Gastroesophageal sphincter (tissue), 4 donors: Measurements from ENCODE around the gene FOXL3. TPM values are rescaled to one million over a fixed set of nuclear protein-coding genes. Genes with fewer than 3 reads are reported as not detected.

Experiments used
- ATAC-seq: fragments of 150-250 bp; one replicate; pipeline ENCODE4 v1.9.1; 2016; ENCODE audit warnings: mild to moderate bottlenecking, moderate library complexity
- H3K27ac ChIP-seq, 4 donors: fragments of 200-600 bp; sonication (generic) in 3 of 4; 1 replicate in 3 of 4; 2 replicates in 1 of 4; pipeline ENCODE4 v1.5.1; 2016 to 2019
- H3K27me3 ChIP-seq: fragments of 200-600 bp; sonication (generic); one replicate; pipeline ENCODE4 v1.5.1; 2019
- H3K36me3 ChIP-seq, 2 donors: fragments of 200-600 bp; sonication (generic); one replicate each; pipeline ENCODE4 v1.5.1; 2019; ENCODE audit warnings: control low read depth in 1 of 2
- H3K4me1 ChIP-seq, 3 donors: fragments of 200-600 bp; sonication (generic); 1 replicate in 2 of 3; 2 replicates in 1 of 3; pipeline ENCODE4 v1.5.1; 2016 to 2019; ENCODE audit warnings: control low read depth in 2 of 3
- H3K4me3 ChIP-seq, 2 donors: fragments of 200-600 bp; sonication (generic); one replicate each; pipeline ENCODE4 v1.5.1; 2019; ENCODE audit warnings: mild to moderate bottlenecking in 1 of 2, moderate library complexity in 1 of 2
- H3K9me3 ChIP-seq, 3 donors: fragments of 200-600 bp; sonication (generic); one replicate each; pipeline ENCODE4 v1.5.1; 2017 to 2019; ENCODE audit warnings: control low read depth in 2 of 3
- EP300 ChIP-seq: sonication (generic); formaldehyde crosslinking; IDR thresholded peaks from one replicate; pipeline ENCODE4 v1.6.1; 2017; ENCODE audit warnings: antibody characterized with exemption, mild to moderate bottlenecking
- POLR2A ChIP-seq, 2 donors: fragments of 450-650 bp; IDR thresholded peaks; one replicate each; pipeline ENCODE4 v1.6.1; 2017; ENCODE audit warnings: antibody characterized with exemption in 2 of 2, mild to moderate bottlenecking in 2 of 2, moderate library complexity in 1 of 2
- POLR2AphosphoS5 ChIP-seq: sonication (generic); formaldehyde crosslinking; IDR thresholded peaks from one replicate; pipeline ENCODE4 v1.6.1; 2017; ENCODE audit warnings: antibody characterized with exemption
- WGBS, 2 donors: methylation state at CpG; one replicate each; pipeline ENCODE4 v1.1.5; 2018; ENCODE audit warnings: low coverage in 1 of 2; 5-methylcytosine and 5-hydroxymethylcytosine counted together
- total RNA-seq, 4 donors: library from RNA; depleted of rRNA; stranded (reverse); fragments of >200 nt; gene quantifications; one replicate each; pipeline ENCODE4 v1.1.0, GENCODE V29; 2016
- TF ChIP-seq, protein P1 (sequence below), 4 experiments: fragments of 200-600 bp in 2 of 4; fragments of 450-650 bp in 2 of 4; sonication (generic) in 1 of 4; IDR thresholded peaks; one replicate each; pipeline ENCODE4 v1.5.1; 2017 to 2019; ENCODE audit warnings: antibody characterized with exemption in 4 of 4, mild to moderate bottlenecking in 2 of 4, moderate library complexity in 2 of 4

Gene FOXL3
- total RNA-seq, 4 donors from 2014 or later, result not detected

DNA sequence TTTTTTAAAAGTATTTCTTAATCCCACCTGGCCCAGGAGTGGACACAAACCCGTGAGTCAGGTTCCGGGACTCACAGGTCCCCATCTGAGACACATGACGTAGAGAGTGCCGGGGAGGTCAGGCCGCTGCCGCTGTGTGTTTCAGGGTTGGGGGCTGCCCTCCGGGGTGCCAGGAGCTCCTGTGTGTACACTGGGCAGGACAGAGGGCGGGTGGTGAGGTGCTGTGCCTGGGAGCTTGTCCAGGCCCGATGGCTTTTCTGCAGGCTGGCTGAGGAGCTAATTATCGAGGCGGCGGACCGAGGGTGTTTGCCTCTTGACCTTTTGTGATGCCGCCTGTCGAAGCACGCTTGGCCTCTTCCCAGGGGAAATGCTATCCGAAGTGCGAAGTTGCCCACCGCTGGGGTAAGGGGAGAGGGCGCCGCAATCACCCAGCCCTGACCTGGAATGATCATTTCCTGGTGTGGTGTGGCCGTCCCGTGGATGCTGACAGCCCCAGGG is 42.1 kb downstream of the FOXL3 start:
- Histone ChIP-seq H3K4me1 (peaks cover 2 to 17% (median 13%) of the 10 kb centered on the region in 3 donors), H3K4me3 (peak overlapping the region in 1 of 2 donors; percentile 53), H3K9me3 (no peaks in the 10 kb centered on the region), H3K36me3 (no peaks in the 10 kb centered on the region), H3K27ac (peak overlapping the region in 3 of 4 donors; percentile 76 to 83 (median 78)), H3K27me3 (peaks cover 4% of the 10 kb centered on the region)
- no peak for ATAC-seq
- TF ChIP-seq POLR2AphosphoS5 (no peak), EP300 (no peak), POLR2A (IDR thresholded peaks at IDR 0.05) (no peak)
- TF ChIP-seq, protein P1, sequence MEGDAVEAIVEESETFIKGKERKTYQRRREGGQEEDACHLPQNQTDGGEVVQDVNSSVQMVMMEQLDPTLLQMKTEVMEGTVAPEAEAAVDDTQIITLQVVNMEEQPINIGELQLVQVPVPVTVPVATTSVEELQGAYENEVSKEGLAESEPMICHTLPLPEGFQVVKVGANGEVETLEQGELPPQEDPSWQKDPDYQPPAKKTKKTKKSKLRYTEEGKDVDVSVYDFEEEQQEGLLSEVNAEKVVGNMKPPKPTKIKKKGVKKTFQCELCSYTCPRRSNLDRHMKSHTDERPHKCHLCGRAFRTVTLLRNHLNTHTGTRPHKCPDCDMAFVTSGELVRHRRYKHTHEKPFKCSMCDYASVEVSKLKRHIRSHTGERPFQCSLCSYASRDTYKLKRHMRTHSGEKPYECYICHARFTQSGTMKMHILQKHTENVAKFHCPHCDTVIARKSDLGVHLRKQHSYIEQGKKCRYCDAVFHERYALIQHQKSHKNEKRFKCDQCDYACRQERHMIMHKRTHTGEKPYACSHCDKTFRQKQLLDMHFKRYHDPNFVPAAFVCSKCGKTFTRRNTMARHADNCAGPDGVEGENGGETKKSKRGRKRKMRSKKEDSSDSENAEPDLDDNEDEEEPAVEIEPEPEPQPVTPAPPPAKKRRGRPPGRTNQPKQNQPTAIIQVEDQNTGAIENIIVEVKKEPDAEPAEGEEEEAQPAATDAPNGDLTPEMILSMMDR (IDR thresholded peaks at IDR 0.05), result no peak
- 83% methylated on average over 4 of the region's 23 CpGs; no CpG with 5 or more reads in 1 of the 2 donors for WGBS, 2 donors

DNA sequence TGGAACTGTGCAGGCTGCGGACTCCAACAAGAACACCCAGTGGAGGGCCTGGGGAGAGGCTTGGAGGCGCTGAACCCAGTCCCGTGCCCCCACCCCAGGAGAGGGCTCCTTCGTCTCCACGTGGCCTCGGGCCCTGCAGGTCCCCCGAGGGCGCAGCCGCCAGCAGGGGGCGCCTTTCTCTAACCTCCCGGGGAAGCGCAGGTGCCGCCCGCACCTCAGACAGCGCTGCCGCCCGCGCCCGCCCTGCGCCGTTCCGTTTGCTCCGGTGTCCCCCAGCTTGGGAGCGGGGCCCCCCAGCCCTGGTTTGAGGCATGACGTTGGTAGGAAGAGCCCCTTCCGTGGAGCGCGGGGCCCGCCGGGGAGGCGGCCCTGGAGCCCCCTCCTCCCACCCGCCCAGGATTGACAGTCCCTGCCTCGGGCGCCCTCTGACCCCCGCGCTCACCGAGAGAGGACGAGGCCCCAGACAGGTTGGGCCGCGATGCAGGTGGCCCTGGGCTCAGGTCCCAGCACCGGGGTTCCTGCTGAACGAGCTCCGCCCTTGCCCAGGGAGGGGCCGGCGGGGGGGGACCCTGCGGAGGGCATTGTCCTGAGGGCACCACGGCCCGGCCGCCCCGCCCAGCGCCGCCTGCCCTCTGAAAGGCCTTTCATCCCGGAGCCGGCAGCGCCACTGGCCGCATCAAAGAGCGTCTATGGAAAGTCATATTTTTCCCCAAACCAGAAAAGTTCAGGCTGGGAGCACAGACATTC is 42.8 kb downstream of the FOXL3 start:
- Histone ChIP-seq H3K9me3 (no peaks in the 10 kb centered on the region), H3K27me3 (peaks cover 2% of the 10 kb centered on the region), H3K36me3 (no peaks in the 10 kb centered on the region), H3K4me3 (peak overlapping the region; percentile 18 to 53), H3K27ac (peak overlapping the region in 3 of 4 donors; percentile 76 to 83 (median 78)), H3K4me1 (peaks cover 2 to 17% (median 13%) of the 10 kb centered on the region in 3 donors)
- peak; percentile 88 for ATAC-seq
- 0% methylated on average over 5 of the region's 57 CpGs; no CpG with 5 or more reads in 1 of the 2 donors for WGBS, 2 donors
- TF ChIP-seq EP300, result no peak
- TF ChIP-seq, protein P1 (IDR thresholded peaks at IDR 0.05), result peak in 3 of 4 experiments; percentile 85 to 97 (median 94)

DNA sequence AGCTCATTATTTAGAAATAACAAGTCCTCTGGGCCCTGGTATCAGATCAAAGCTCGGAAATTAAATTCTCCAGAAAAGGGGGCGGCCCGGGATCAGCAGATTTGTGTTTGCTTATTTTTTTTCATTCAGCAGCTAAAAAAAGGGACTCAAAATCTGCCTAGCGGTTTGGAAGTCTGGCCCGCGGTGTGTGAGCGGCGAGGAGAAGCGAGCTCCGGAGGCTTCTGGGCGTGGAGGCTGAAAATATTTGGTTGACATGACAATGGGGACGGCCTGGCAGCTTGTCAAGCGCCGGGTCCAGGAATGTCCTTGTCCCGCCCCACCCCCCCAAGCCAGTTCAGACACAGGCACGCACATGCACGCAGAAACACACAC is 43.4 kb downstream of the FOXL3 start:
- TF ChIP-seq EP300 (no peak), POLR2A (IDR thresholded peaks at IDR 0.05) (no peak), POLR2AphosphoS5 (no peak)
- TF ChIP-seq, protein P1 (IDR thresholded peaks at IDR 0.05), result no peak
- ATAC-seq, result peak; percentile 54
- H3K4me1 ChIP-seq, result peaks cover 2 to 17% (median 13%) of the 10 kb centered on the region in 3 donors
- no peaks in the 10 kb centered on the region for H3K27me3 ChIP-seq
- H3K4me3 ChIP-seq, result peak overlapping the region in 1 of 2 donors; percentile 53
- H3K36me3 ChIP-seq, result no peaks in the 10 kb centered on the region
- H3K9me3 ChIP-seq, result no peaks in the 10 kb centered on the region
- WGBS, 2 donors, result 0 to 28% methylated on average over 2 to 8 of the region's 17 CpGs
- peak overlapping the region in 3 of 4 donors; percentile 76 to 83 (median 78) for H3K27ac ChIP-seq

DNA sequence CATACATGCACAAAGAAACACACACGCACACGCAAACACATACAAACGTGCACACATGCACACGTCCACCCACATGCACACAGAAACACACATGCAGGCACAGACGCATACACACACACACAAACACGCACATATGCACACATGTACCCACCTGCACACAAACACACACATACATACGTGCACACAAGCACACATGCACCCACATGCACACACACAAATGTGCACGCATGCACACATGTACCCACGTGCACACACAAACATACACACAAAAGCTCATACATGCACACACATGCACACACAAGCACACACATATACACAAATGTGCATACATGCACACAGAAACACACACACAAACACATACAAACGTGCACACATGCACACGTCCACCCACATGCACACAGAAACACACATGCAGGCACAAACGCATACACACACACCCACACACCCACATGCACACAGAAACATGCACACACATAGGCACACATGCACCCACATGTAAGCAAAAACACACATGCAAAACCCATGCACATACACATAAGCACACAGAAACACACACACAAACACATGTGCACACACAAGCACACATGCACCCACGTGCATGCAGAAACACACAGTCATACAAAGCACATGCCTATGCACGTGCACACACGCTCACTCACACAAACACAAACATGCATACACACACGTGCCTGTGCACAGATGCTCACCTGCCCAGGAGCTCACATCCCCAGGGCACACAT is 44.8 kb downstream of the FOXL3 start:
- no peaks in the 10 kb centered on the region for H3K9me3 ChIP-seq
- no peak overlapping the region for H3K4me3 ChIP-seq
- peaks cover 2 to 17% (median 13%) of the 10 kb centered on the region in 3 donors for H3K4me1 ChIP-seq
- no peak for ATAC-seq
- TF ChIP-seq EP300 (no peak), POLR2A (IDR thresholded peaks at IDR 0.05) (no peak), POLR2AphosphoS5 (no peak)
- TF ChIP-seq, protein P1 (IDR thresholded peaks at IDR 0.05), result no peak
- WGBS, 2 donors, result 83 to 88% methylated on average over 12 to 15 of the region's 16 CpGs
- no peak overlapping the region for H3K27ac ChIP-seq
- H3K36me3 ChIP-seq, result no peaks in the 10 kb centered on the region
- H3K27me3 ChIP-seq, result no peaks in the 10 kb centered on the region
